ENCODE results near the gene EN2. TPM values are rescaled to one million over a fixed set of nuclear protein-coding genes. Genes with fewer than 3 reads are reported as not detected.

EN2 gene
- total and polyA plus RNA-seq, 10 of the 15 experiments (the other 5 are each of a cell fraction or from before 2014, with no cell fraction given), result not detected

- no peak for ATAC-seq
- BruUV-seq (replicated peaks), result no TSS peak
Observed at GRCh38 chr7:155418941-155419755, 38.8 kb upstream of the EN2 start.

More at GRCh38 chr7:155418941-155419755, 38.8 kb upstream of the EN2 start:
- no peak overlapping the region for H3K4me3 ChIP-seq
- ChIA-PET CTCF (no interaction called here), RAD21 (ENCODE audit: unreplicated experiment) (no interaction called here), SMC1A (ENCODE audit: uncharacterized antibody, unreplicated experiment) (no interaction called here), POLR2A (no interaction called here)
- DNase-seq (ENCODE audit: low read depth, low spot score) (no peak), FAIRE-seq (no peak)
- WGBS (ENCODE audit: insufficient coverage, insufficient replicate concordance, low lambda C conversion rate, missing lambda C conversion rate), result 42% methylated on average over 16 of the region's 16 CpGs
- no peak overlapping the region for H3K4me2 ChIP-seq (ENCODE audit: control insufficient read depth, insufficient read depth)
- no peaks in the 10 kb centered on the region for H3K36me3 ChIP-seq (ENCODE audit: control insufficient read depth in 2 of 2, insufficient read depth in 2 of 2, low read length in 1 of 2)
- intact Hi-C loops (cut with micrococcal nuclease; ENCODE audit: unreplicated experiment), result no loop called here
- no peak overlapping the region for H3K27ac ChIP-seq (ENCODE audit: control insufficient read depth, insufficient read depth)
- TF ChIP-seq NFIC (IDR thresholded peaks at IDR 0.05; ENCODE audit: low read depth, low read length) (no peak), ATF2 (IDR thresholded peaks at IDR 0.05; ENCODE audit: low read length) (no peak), BCL3 (IDR thresholded peaks at IDR 0.05; ENCODE audit: borderline replicate concordance, insufficient read depth, low read depth, low read length, poor library complexity, severe bottlenecking) (peak; percentile 38), ZBTB11 (CRISPR knock-in tag; IDR thresholded peaks at IDR 0.05) (no peak), POU2F2 (IDR thresholded peaks at IDR 0.05; ENCODE audit: borderline replicate concordance, low read depth, low read length) (no peak), PAX5 (IDR thresholded peaks at IDR 0.05; ENCODE audit: borderline replicate concordance, low read depth, low read length) (no peak)
- no peak overlapping the region for H2AFZ ChIP-seq (ENCODE audit: control insufficient read depth, low read depth, low read length)
- no peak overlapping the region for H3K9ac ChIP-seq (ENCODE audit: control insufficient read depth, insufficient read depth, low read length)
- H3K9me3 ChIP-seq (replicated peaks; ENCODE audit: control insufficient read depth, insufficient read depth, low read length), result no peaks in the 10 kb centered on the region
- peaks cover 0 to 1% of the 10 kb centered on the region in 2 experiments; a peak in 2 of 4 replicates for H3K27me3 ChIP-seq (replicated peaks in 1 of 2; ENCODE audit: control insufficient read depth in 2 of 2, insufficient read depth in 2 of 2, low read length in 1 of 2)
- no peaks in the 10 kb centered on the region for H4K20me1 ChIP-seq (ENCODE audit: control insufficient read depth, insufficient read depth)
- no peaks in the 10 kb centered on the region for H3K4me1 ChIP-seq (ENCODE audit: control insufficient read depth, insufficient read depth, low read length)
- H3K79me2 ChIP-seq (ENCODE audit: control insufficient read depth, insufficient read depth, low read length), result no peaks in the 10 kb centered on the region
- in situ Hi-C loops (cut with MboI), result no loop called here
